Measurements from ENCODE around the gene ADGRL2.
A peak's percentile ranks its signal among the peaks of the same experiment; 100 is the strongest.

ADGRL2 gene

GRCh38 chr1:81800695-81801650 is at the start of gene ADGRL2:
TSS of gene ADGRL2 (plus strand) at chr1:81800934. CDS start at chr1:81836985, 36,051 bp downstream.
- DNase-seq (ENCODE audit: low read depth, low spot score) = peak; percentile 86
- peak within 1 kb of the TSS; percentile 79 for H3K27ac ChIP-seq

DNA sequence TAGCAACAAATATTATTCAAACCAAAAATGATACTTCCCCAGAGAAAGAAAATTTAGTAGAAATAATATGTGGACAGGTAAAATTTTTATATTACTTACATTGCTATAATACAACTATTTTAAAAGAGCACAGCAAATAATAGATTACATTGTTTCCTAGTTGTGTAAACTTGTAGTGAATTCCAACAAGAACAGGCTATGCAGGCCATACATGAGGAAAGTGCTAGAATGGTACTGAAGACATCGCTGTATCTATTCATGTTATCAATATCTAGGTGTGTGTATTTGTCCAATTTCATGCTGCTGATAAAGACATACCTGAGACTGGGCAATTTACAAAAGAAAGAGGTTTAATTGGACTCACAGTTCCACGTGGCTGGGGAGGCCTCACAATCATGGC is 47.9 kb upstream of the ADGRL2 start:
- no peak for DNase-seq (ENCODE audit: low read depth, low spot score)
- H3K27ac ChIP-seq = no peak overlapping the region

GRCh38 chr1:81754424-81754823 is 46.3 kb upstream of the ADGRL2 start:
- no peak overlapping the region for H3K27ac ChIP-seq
- no peak for DNase-seq (ENCODE audit: low read depth, low spot score)

DNA sequence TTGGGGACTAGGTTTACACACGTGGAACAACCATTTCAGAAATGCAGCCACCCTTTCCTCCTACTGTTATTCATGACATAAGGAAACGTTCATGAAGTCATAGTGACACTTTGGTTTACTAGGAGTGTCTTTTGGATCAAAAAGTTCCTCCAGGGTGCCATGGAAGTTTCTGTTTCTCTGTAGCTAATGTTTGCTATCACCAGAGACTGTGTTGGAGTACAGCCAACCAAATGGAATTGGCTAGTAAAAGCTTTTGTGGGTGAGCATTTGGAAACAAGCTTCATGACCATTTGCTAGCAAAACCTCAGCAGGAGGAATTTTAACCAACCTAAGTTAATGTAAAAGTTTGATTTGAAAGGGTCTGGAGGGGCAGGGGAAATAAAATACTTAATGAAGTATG is 43.9 kb upstream of the ADGRL2 start:
- DNase-seq (ENCODE audit: low read depth, low spot score) = no peak
- no peak overlapping the region for H3K27ac ChIP-seq

- H3K27ac ChIP-seq = no peak overlapping the region
- DNase-seq (ENCODE audit: low read depth, low spot score) = no peak
Observed at GRCh38 chr1:81757398-81758020, 43.2 kb upstream of the ADGRL2 start.

GRCh38 chr1:81758181-81758580 is 42.6 kb upstream of the ADGRL2 start:
- DNase-seq (ENCODE audit: low read depth, low spot score) = no peak
- no peak overlapping the region for H3K27ac ChIP-seq

DNA sequence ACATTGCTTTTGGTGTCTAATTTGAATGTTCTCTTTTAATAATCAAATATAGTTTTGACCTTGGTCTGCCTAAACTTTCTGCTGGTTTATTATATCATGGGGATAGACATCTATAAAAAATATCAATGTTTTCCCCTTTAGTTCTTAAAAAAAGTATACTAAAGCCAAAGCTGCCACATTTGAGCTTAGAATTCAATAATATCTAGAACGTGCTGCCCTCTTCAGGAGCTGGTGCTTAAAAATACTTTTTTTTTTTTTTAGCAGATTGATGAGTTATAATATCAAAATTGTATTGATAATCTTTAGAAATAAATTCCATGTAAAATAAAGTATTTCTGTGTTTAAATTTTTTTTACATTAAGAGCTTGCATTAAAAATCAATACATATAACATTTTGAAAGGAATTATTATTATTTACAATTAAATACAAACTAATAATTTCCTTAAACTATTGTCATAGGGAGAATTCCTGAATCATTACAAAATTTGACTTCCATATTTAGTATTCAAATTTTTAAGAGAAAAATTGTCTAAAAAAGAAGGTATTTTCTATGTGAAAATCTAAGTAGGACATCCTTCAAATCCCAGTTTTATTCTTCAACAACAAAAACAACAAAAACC is 40.1 kb upstream of the ADGRL2 start:
- DNase-seq (ENCODE audit: low read depth, low spot score) = no peak

DNA sequence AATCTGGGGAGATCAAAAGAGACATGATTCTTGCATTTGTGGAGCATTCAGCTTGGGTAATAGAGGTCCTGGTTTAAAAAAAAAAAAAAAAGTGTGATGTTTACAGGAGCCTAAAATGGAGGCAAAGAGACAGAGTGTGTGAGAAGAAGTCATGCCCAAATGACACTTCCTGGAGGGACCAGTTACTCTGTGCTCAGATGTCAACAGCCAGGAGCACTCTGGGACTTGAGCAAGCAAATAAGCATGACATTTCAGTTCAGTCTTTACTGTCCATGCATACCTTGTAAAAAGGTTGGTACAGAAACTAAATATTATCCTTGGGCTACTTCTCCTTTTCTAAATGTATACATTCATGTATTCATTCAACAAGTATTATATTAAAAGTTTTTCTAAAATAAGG is 25.2 kb upstream of the ADGRL2 start:
- no peak for DNase-seq (ENCODE audit: low read depth, low spot score)
- H3K27ac ChIP-seq = no peak overlapping the region

More for the DNA sequence above, 40.1 kb upstream of the ADGRL2 start:
- no peak overlapping the region for H3K27ac ChIP-seq

DNA sequence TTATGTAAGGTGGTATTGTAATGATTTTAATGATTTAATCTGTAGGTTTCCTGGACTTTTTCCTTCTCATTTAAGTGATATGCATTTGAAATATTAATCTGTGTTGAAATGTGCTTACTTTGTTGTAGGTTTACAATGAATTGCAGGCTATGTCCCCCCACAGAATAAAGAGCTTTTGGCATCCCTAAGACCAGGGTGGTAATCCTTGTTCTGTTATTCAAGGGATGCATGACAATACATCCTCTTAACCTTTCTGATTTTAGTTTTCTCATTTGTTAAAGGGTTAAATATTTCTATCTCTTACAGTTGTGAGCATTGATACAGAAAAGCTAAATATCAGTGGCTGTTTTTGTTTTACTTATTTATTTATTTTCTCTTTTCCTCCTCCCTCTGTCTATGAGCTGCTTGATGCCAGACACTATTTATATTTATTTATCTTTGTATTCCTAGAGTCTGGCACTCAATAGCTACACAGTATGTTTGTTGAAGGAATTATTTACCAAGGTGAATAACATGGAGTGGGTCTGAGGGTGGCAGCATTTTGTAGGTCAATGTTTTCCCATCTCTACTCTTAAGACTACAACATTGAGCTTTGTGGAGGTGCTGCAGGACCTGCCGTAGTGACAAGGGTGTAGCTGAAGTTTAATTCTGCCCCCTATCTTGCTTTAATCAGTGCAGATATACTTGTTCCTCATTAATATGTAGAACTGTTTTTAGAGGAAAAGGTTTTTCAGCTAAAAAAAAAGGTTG is 19.9 kb upstream of the ADGRL2 start:
- DNase-seq (ENCODE audit: low read depth, low spot score) = no peak
- no peak overlapping the region for H3K27ac ChIP-seq

- H3K27ac ChIP-seq = no peak overlapping the region
- no peak for DNase-seq (ENCODE audit: low read depth, low spot score)
Observed at GRCh38 chr1:81781749-81782148, 19.0 kb upstream of the ADGRL2 start.

- no peak overlapping the region for H3K27ac ChIP-seq
- no peak for DNase-seq (ENCODE audit: low read depth, low spot score)
Observed at GRCh38 chr1:81792184-81792583, 8.6 kb upstream of the ADGRL2 start.

DNA sequence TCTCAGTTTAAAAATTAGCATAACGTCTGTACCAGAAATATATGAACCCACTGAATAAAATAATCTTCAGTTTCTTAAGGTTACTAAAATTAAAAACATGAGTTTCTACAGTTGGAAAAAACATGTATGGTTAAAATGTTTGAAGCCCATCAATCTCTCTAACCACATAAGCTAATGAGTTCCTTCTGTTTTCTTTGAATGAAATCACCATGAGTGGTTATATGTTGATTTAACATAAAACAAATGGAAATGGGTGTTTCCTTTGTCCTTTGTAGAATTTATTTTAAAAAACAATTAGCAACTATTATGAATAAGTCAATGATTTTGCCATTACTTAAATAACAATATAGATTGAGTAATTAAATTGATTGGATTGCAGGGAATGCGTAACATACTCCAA is 3.0 kb upstream of the ADGRL2 start:
- no peak overlapping the region for H3K27ac ChIP-seq
- DNase-seq (ENCODE audit: low read depth, low spot score) = no peak

- peak overlapping the region; percentile 79 for H3K27ac ChIP-seq
- DNase-seq (ENCODE audit: low read depth, low spot score) = no peak
Observed at GRCh38 chr1:81799939-81800694, 617 bp upstream of the ADGRL2 start.

DNA sequence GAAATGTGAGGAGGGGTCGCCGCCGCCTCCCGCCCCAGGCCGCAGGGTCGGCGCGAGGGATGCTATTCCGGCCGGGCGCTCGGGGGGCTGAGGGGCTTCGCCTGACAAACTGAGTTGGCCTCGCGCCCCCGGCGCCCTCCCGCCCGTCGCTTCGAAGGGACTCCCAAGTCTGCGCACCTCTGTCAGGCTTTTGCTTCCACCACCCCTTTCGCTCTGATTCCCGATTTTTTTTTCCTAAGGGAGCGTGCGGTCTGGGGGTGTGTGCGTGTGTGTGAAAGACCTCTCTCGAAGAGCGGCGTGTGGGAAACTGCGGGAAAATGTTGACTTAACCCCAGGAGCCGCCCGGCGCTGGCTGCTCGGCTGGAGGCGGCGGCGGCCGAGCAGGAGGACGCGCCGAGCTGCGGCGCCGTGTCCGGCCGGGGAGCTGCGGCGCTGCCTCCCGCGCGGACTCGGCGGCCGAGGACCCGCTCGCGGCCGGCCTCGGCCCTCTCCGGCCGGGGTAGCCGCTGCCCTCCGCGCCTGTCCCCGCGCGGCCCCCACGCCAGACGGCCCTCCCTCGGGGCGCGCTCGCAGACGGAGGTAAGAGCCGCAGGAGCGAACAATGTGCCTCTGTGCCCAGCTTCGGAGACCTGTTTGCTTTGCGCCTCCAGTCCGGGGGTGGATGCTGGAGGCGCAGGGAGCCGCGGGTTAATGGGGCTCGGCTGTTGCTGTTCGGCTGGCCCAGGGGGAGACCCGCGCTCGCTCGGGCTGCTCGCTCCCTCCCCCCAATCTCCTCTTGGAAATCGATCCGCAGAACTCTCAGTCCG is 1.1 kb downstream of the ADGRL2 start:
- peak overlapping the region; percentile 79 for H3K27ac ChIP-seq
- DNase-seq (ENCODE audit: low read depth, low spot score) = no peak

- H3K27ac ChIP-seq = peak overlapping the region; percentile 79
- no peak for DNase-seq (ENCODE audit: low read depth, low spot score)
Observed at GRCh38 chr1:81802457-81802706, 1.6 kb downstream of the ADGRL2 start.

DNA sequence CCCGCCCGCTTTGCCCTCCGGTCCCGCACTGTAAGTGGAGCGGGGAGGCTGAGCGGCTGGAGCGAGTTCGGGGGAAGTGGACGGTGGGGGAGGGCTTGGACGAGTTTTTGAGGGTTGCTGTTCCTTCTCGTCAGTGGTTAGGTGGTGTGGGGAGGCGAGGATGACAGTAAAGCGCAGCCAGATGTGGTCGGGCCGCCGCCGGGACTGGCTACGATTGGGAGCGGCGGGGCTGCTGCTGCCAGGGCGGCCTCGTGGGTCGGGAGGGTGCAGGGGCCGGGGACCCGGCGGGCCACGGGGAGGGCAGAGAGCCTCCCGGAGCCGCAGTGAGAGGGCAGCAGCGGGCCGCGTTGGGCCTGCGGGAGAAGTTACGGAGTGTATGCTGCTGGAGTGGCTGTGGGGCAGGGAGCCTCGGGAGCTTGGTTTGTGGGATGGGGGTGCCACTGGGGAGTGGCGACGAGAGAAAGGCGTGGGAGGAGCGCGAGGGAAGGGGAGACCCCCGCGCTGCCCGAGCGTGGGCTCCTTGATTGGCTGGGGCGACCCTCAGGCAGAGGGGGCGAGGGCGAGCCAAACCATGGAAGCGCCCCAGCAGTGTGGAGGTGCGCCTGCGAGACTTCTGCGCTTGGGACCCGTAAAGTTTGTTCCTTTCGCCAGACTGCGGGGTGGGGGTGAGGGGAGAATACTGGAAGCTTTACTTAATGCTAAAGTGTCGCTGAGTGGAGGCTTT is 2.1 kb downstream of the ADGRL2 start:
- peak overlapping the region; percentile 79 for H3K27ac ChIP-seq
- no peak for DNase-seq (ENCODE audit: low read depth, low spot score)

DNA sequence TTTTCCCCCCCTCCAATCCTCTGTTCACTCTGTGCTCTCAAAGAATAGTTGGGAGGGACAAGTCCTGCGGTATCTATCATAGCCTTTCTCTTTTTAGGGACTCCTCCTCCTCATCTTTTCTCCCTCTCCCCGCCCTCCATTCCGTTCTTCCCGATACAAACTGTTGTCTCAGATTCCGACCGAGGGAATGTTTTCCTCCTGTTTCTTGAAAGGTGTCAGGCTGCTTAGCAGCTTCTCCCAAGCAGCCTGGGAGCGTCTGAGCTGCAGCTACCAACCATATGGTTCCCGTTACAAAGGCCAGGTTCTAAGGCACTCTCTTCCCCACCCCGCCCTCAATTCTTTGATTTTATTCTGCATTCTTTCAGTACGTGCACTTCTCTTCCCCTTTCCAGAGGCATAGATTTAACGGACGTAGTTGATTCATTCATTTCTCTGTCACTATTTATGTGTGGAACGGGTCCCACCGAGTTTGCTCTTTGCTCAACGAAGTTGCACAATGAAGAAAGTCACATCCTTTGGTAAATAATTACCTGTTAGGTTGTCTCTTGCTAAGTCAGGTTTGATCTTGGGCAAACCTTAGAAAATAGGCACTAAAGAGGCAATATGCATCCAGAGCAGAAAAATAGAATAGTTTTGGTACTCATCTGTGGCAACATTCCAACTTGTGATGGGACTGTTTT is 2.8 kb downstream of the ADGRL2 start:
- no peak for DNase-seq (ENCODE audit: low read depth, low spot score)

GRCh38 chr1:81804312-81804711 is 3.6 kb downstream of the ADGRL2 start:
- no peak for DNase-seq (ENCODE audit: low read depth, low spot score)
- peak overlapping the region; percentile 79 for H3K27ac ChIP-seq

More for the DNA sequence above, 2.8 kb downstream of the ADGRL2 start:
- H3K27ac ChIP-seq = peak overlapping the region; percentile 79

Measured in epithelial cell of prostate (primary cell).